ENCODE measurements around the gene CLASP1.
"Not testable (repeated sequence)": the region's sequence is repeated elsewhere in the genome, so short reads cannot be mapped to it uniquely, and the experiment has no call there.

The CLASP1 gene

GRCh38 chr2:121376535-121377250 is 272.6 kb downstream of the CLASP1 start:
- DNase-seq: no peak

GRCh38 chr2:121375621-121376159 is 273.6 kb downstream of the CLASP1 start:
- intact Hi-C loops (cut with DNase I): no loop called here
- DNase-seq: no peak

More at GRCh38 chr2:121376535-121377250, 272.6 kb downstream of the CLASP1 start:
- intact Hi-C loops (cut with DNase I): no loop called here

GRCh38 chr2:121374412-121375075 is 274.7 kb downstream of the CLASP1 start:
- DNase-seq; intact Hi-C loops (cut with DNase I): not testable (repeated sequence)

- DNase-seq: peak in 10 of 42 donors; percentile 24 to 60 (median 44)
- intact Hi-C loops (cut with DNase I): no loop called here
These were observed 276.4 kb downstream of the CLASP1 start for GRCh38 chr2:121372721-121373353.

- intact Hi-C loops (cut with DNase I): no loop called here
- DNase-seq: no peak
These were observed 277.2 kb downstream of the CLASP1 start for GRCh38 chr2:121372082-121372481.

GRCh38 chr2:121368836-121369235 is 280.4 kb downstream of the CLASP1 start:
- no peak for DNase-seq
- intact Hi-C loops (cut with DNase I): no loop called here

- intact Hi-C loops (cut with DNase I): no loop called here
- no peak for DNase-seq
These were observed 281.1 kb downstream of the CLASP1 start for GRCh38 chr2:121368155-121368554.

GRCh38 chr2:121367246-121367900 is 281.9 kb downstream of the CLASP1 start:
- no peak for DNase-seq
- intact Hi-C loops (cut with DNase I): no loop called here

GRCh38 chr2:121366040-121366439 is 283.2 kb downstream of the CLASP1 start:
- no peak for DNase-seq
- intact Hi-C loops (cut with DNase I): no loop called here

GRCh38 chr2:121365061-121365460 is 284.2 kb downstream of the CLASP1 start:
- intact Hi-C loops (cut with DNase I): no loop called here
- peak in 1 of 42 donors; percentile 39 for DNase-seq

- peak in 1 of 42 donors; percentile 40 for DNase-seq
- intact Hi-C loops (cut with DNase I): no loop called here
These were observed 285.4 kb downstream of the CLASP1 start for GRCh38 chr2:121363632-121364420.

- peak in 4 of 42 donors; percentile 20 to 40 (median 30) for DNase-seq
- intact Hi-C loops (cut with DNase I): no loop called here
These were observed 286.5 kb downstream of the CLASP1 start for GRCh38 chr2:121362774-121363173.

GRCh38 chr2:121362226-121362625 is 287.0 kb downstream of the CLASP1 start:
- peak in 1 of 42 donors; percentile 33 for DNase-seq
- intact Hi-C loops (cut with DNase I): no loop called here

GRCh38 chr2:121360566-121361300 is 288.5 kb downstream of the CLASP1 start:
- intact Hi-C loops (cut with DNase I): no loop called here
- DNase-seq: peak in 6 of 42 donors; percentile 25 to 55 (median 30)

GRCh38 chr2:121359716-121360565 is 289.3 kb downstream of the CLASP1 start:
- DNase-seq: no peak
- intact Hi-C loops (cut with DNase I): loop anchor here (10.0 kb wide), 1 partner anchor 265 kb away; no protein-coding TSS in a partner anchor

GRCh38 chr2:121359170-121359569 is 290.1 kb downstream of the CLASP1 start:
- DNase-seq: no peak
- intact Hi-C loops (cut with DNase I): loop anchor here (10.0 kb wide), 1 partner anchor 264 kb away; no protein-coding TSS in a partner anchor

- no peak for DNase-seq
- intact Hi-C loops (cut with DNase I): loop anchor here (10.0 kb wide), 1 partner anchor 263 kb away; no protein-coding TSS in a partner anchor
These were observed 291.0 kb downstream of the CLASP1 start for GRCh38 chr2:121358291-121358690.

Measured in head of caudate nucleus (tissue), 42 donors.